Progenitor cell of endocrine pancreas (in vitro differentiated cells): ENCODE measurements around the gene COL23A1. TPM values are rescaled to one million over a fixed set of nuclear protein-coding genes. Genes with fewer than 3 reads are reported as not detected.

Experiments used
- DNase-seq: peaks from one replicate; pipeline ENCODE4 v3.0.0; 2021; ENCODE audit warnings: low spot score; ENCODE audit not compliant: unreplicated experiment
- H3K27ac Mint-ChIP-seq: 2 replicates; pipeline ENCODE4 v1.8.0; 2021; ENCODE audit warnings: mild to moderate bottlenecking, moderate library complexity, mixed read lengths
- H3K27me3 Mint-ChIP-seq: 2 replicates; pipeline ENCODE4 v1.8.0; 2021; ENCODE audit warnings: mixed read lengths
- H3K36me3 Mint-ChIP-seq: 2 replicates; pipeline ENCODE4 v1.8.0; 2022; ENCODE audit warnings: mixed read lengths; ENCODE audit not compliant: insufficient read depth
- H3K4me1 Mint-ChIP-seq: 2 replicates; pipeline ENCODE4 v1.8.0; 2021; ENCODE audit warnings: low read depth, mixed read lengths
- H3K4me3 Mint-ChIP-seq: 2 replicates; pipeline ENCODE4 v1.8.0; 2021; ENCODE audit warnings: low read depth, mild to moderate bottlenecking, moderate library complexity, mixed read lengths
- H3K9me3 Mint-ChIP-seq: 2 replicates; pipeline ENCODE4 v1.8.0; 2021; ENCODE audit warnings: low read depth, mixed read lengths
- total RNA-seq: library from RNA; stranded (reverse); gene quantifications from 2 replicates; pipeline ENCODE4 v1.2.1, GENCODE V29; 2021
- TF ChIP-seq, protein P1 (sequence below): fragments of 200-600 bp; sonication (generic); IDR thresholded peaks from one replicate; pipeline ENCODE4 v1.5.0; 2021; ENCODE audit warnings: antibody characterized with exemption, mild to moderate bottlenecking; ENCODE audit not compliant: unreplicated experiment

COL23A1 gene
- total RNA-seq, 1 donor from 2014 or later, result 0.36 TPM

GRCh38 chr5:178368716-178369300 lies 221.4 kb downstream of the COL23A1 start:
- no peak overlapping the region for H3K4me3 Mint-ChIP-seq
- H3K27me3 Mint-ChIP-seq, result peaks cover 14% of the 10 kb centered on the region
- no peaks in the 10 kb centered on the region for H3K36me3 Mint-ChIP-seq
- no peaks in the 10 kb centered on the region for H3K4me1 Mint-ChIP-seq
- no peak for DNase-seq
- H3K27ac Mint-ChIP-seq, result no peak overlapping the region
- TF ChIP-seq, protein P1, sequence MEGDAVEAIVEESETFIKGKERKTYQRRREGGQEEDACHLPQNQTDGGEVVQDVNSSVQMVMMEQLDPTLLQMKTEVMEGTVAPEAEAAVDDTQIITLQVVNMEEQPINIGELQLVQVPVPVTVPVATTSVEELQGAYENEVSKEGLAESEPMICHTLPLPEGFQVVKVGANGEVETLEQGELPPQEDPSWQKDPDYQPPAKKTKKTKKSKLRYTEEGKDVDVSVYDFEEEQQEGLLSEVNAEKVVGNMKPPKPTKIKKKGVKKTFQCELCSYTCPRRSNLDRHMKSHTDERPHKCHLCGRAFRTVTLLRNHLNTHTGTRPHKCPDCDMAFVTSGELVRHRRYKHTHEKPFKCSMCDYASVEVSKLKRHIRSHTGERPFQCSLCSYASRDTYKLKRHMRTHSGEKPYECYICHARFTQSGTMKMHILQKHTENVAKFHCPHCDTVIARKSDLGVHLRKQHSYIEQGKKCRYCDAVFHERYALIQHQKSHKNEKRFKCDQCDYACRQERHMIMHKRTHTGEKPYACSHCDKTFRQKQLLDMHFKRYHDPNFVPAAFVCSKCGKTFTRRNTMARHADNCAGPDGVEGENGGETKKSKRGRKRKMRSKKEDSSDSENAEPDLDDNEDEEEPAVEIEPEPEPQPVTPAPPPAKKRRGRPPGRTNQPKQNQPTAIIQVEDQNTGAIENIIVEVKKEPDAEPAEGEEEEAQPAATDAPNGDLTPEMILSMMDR, result no peak
- peaks cover 11% of the 10 kb centered on the region for H3K9me3 Mint-ChIP-seq

GRCh38 chr5:178368274-178368673 lies 221.9 kb downstream of the COL23A1 start:
- Mint-ChIP-seq H3K36me3 (no peaks in the 10 kb centered on the region), H3K4me3 (no peak overlapping the region), H3K27me3 (peaks cover 14% of the 10 kb centered on the region), H3K9me3 (peaks cover 11% of the 10 kb centered on the region), H3K4me1 (no peaks in the 10 kb centered on the region), H3K27ac (no peak overlapping the region)
- TF ChIP-seq, protein P1, result no peak
- DNase-seq, result no peak

- Mint-ChIP-seq H3K36me3 (no peaks in the 10 kb centered on the region), H3K27me3 (peaks cover 14% of the 10 kb centered on the region), H3K27ac (no peak overlapping the region), H3K4me3 (no peak overlapping the region), H3K4me1 (no peaks in the 10 kb centered on the region), H3K9me3 (peaks cover 11% of the 10 kb centered on the region)
- TF ChIP-seq, protein P1, result no peak
- DNase-seq, result no peak
Observed at GRCh38 chr5:178367736-178368120, 222.5 kb downstream of the COL23A1 start.

GRCh38 chr5:178366998-178367735 lies 223.0 kb downstream of the COL23A1 start:
- H3K27ac Mint-ChIP-seq, result no peak overlapping the region

More at GRCh38 chr5:178366998-178367735, 223.0 kb downstream of the COL23A1 start:
- H3K4me3 Mint-ChIP-seq, result no peak overlapping the region
- no peaks in the 10 kb centered on the region for H3K4me1 Mint-ChIP-seq
- H3K36me3 Mint-ChIP-seq, result no peaks in the 10 kb centered on the region
- DNase-seq, result no peak
- H3K27me3 Mint-ChIP-seq, result peaks cover 12% of the 10 kb centered on the region
- TF ChIP-seq, protein P1, result no peak
- H3K9me3 Mint-ChIP-seq, result peaks cover 11% of the 10 kb centered on the region
